GM23338 (cell line): ENCODE results near the gene ARF1.

Experiments
- CREB1 ChIP-seq: fragments of 250-450 bp; sonication (Bioruptor Pico); IDR thresholded peaks from 2 replicates; pipeline ENCODE4 v1.5.0; 2020; ENCODE audit warnings: low read depth, mild to moderate bottlenecking, moderate library complexity
- CTCF ChIP-seq, 2 experiments: fragments of 200-600 bp in 1 of 2; sonication (generic) in 1 of 2; conservative IDR thresholded peaks; 2 replicates each; pipeline versions ENCODE4 v1.5.1 to v1.6.1; 2016 to 2017; ENCODE audit warnings: antibody characterized with exemption in 2 of 2, low read depth in 2 of 2, mild to moderate bottlenecking in 2 of 2, moderate library complexity in 1 of 2
- EZH2 ChIP-seq: fragments of 200-600 bp; sonication (generic); IDR thresholded peaks from one replicate; pipeline ENCODE4 v1.8.0; 2017; ENCODE audit warnings: antibody characterized with exemption, mild to moderate bottlenecking, low read depth; ENCODE audit not compliant: unreplicated experiment
- EZH2phosphoT487 ChIP-seq: fragments of 200-600 bp; sonication (generic); IDR thresholded peaks from one replicate; pipeline ENCODE4 v1.8.1; 2018; ENCODE audit warnings: antibody characterized with exemption; ENCODE audit not compliant: unreplicated experiment
- POLR2AphosphoS5 ChIP-seq: IDR thresholded peaks from 2 replicates; pipeline ENCODE4 v1.6.1; 2016; ENCODE audit warnings: antibody characterized with exemption, low read depth
- STAT1 ChIP-seq: IDR thresholded peaks from one replicate; pipeline ENCODE4 v1.6.1; 2016; ENCODE audit warnings: antibody characterized with exemption; ENCODE audit not compliant: unreplicated experiment
- ZNF114 ChIP-seq: fragments of 250-450 bp; sonication (Bioruptor Pico); IDR thresholded peaks from 2 replicates; pipeline ENCODE4 v1.5.0; 2020; ENCODE audit warnings: mild to moderate bottlenecking, moderate library complexity
- TF ChIP-seq, protein P1 (sequence below): IDR thresholded peaks from one replicate; pipeline ENCODE4 v1.6.1; 2018; ENCODE audit warnings: antibody characterized with exemption; ENCODE audit not compliant: unreplicated experiment

GRCh38 chr1:228062085-228062791 is 20.3 kb upstream of the ARF1 start:
- TF ChIP-seq CTCF (conservative IDR thresholded peaks at IDR 0.05; ENCODE audit: low read depth in 2 of 2) = no peak
- TF ChIP-seq STAT1 = no peak
- no peak for TF ChIP-seq POLR2AphosphoS5
- no peak for TF ChIP-seq EZH2phosphoT487
- TF ChIP-seq, protein P1, sequence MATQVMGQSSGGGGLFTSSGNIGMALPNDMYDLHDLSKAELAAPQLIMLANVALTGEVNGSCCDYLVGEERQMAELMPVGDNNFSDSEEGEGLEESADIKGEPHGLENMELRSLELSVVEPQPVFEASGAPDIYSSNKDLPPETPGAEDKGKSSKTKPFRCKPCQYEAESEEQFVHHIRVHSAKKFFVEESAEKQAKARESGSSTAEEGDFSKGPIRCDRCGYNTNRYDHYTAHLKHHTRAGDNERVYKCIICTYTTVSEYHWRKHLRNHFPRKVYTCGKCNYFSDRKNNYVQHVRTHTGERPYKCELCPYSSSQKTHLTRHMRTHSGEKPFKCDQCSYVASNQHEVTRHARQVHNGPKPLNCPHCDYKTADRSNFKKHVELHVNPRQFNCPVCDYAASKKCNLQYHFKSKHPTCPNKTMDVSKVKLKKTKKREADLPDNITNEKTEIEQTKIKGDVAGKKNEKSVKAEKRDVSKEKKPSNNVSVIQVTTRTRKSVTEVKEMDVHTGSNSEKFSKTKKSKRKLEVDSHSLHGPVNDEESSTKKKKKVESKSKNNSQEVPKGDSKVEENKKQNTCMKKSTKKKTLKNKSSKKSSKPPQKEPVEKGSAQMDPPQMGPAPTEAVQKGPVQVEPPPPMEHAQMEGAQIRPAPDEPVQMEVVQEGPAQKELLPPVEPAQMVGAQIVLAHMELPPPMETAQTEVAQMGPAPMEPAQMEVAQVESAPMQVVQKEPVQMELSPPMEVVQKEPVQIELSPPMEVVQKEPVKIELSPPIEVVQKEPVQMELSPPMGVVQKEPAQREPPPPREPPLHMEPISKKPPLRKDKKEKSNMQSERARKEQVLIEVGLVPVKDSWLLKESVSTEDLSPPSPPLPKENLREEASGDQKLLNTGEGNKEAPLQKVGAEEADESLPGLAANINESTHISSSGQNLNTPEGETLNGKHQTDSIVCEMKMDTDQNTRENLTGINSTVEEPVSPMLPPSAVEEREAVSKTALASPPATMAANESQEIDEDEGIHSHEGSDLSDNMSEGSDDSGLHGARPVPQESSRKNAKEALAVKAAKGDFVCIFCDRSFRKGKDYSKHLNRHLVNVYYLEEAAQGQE = no peak
- TF ChIP-seq EZH2 = no peak
- no peak for TF ChIP-seq CREB1 (CRISPR knock-in tag)
- no peak for TF ChIP-seq ZNF114
